Measurements from ENCODE around the gene MCF2.
"Not testable (repeated sequence)": the region's sequence is repeated elsewhere in the genome, so short reads cannot be mapped to it uniquely, and the experiment has no call there.

The MCF2 gene

GRCh38 chrX:139708067-139708466, at the start of gene MCF2:
Gene MCF2, minus strand, starts transcription at chrX:139708167. Its CDS starts 56,423 bp downstream, at chrX:139651744.
- DNase-seq = no peak

GRCh38 chrX:139751053-139751452, 43.1 kb upstream of the MCF2 start:
- DNase-seq = no peak

- no peak for DNase-seq
These were observed 42.4 kb upstream of the MCF2 start for GRCh38 chrX:139750390-139750789.

GRCh38 chrX:139739138-139739537, 31.2 kb upstream of the MCF2 start:
- DNase-seq = no peak

GRCh38 chrX:139738581-139738980, 30.6 kb upstream of the MCF2 start:
- no peak for DNase-seq

GRCh38 chrX:139736151-139736550, 28.2 kb upstream of the MCF2 start:
- DNase-seq = no peak

GRCh38 chrX:139734996-139735395, 27.0 kb upstream of the MCF2 start:
- DNase-seq = no peak

- DNase-seq = no peak
These were observed 17.8 kb upstream of the MCF2 start for GRCh38 chrX:139725720-139726119.

- DNase-seq = no peak
These were observed 16.7 kb upstream of the MCF2 start for GRCh38 chrX:139724626-139725025.

GRCh38 chrX:139720979-139721378, 13.0 kb upstream of the MCF2 start:
- DNase-seq = no peak

- no peak for DNase-seq
These were observed 12.2 kb upstream of the MCF2 start for GRCh38 chrX:139720136-139720535.

- no peak for DNase-seq
These were observed 5.3 kb downstream of the MCF2 start for GRCh38 chrX:139702658-139703057.

- DNase-seq = no peak
These were observed 15.1 kb downstream of the MCF2 start for GRCh38 chrX:139692908-139693307.

- no peak for DNase-seq
These were observed 15.5 kb downstream of the MCF2 start for GRCh38 chrX:139692506-139692849.

- no peak for DNase-seq
These were observed 16.0 kb downstream of the MCF2 start for GRCh38 chrX:139691843-139692505.

- DNase-seq = no peak
These were observed 16.5 kb downstream of the MCF2 start for GRCh38 chrX:139691493-139691842.

GRCh38 chrX:139685175-139685574, 22.8 kb downstream of the MCF2 start:
- not testable (repeated sequence) for DNase-seq

GRCh38 chrX:139680356-139680755, 27.6 kb downstream of the MCF2 start:
- no peak for DNase-seq

GRCh38 chrX:139647597-139647996, 60.4 kb downstream of the MCF2 start:
- no peak for DNase-seq

GRCh38 chrX:139642241-139642927, 65.6 kb downstream of the MCF2 start:
- no peak for DNase-seq

GRCh38 chrX:139640259-139640658, 67.7 kb downstream of the MCF2 start:
- DNase-seq = no peak

- no peak for DNase-seq
These were observed 68.7 kb downstream of the MCF2 start for GRCh38 chrX:139639253-139639652.

- DNase-seq = no peak
These were observed 107.9 kb downstream of the MCF2 start for GRCh38 chrX:139600105-139600504.

- no peak for DNase-seq
These were observed 111.9 kb downstream of the MCF2 start for GRCh38 chrX:139596068-139596467.

- DNase-seq = no peak
These were observed 122.4 kb downstream of the MCF2 start for GRCh38 chrX:139585613-139586012.
